ENCODE measurements around the gene PRKCH.
"Not testable (repeated sequence)": the region's sequence is repeated elsewhere in the genome, so short reads cannot be mapped to it uniquely, and the experiment has no call there.

Gene PRKCH

GRCh38 chr14:61308198-61308597 lies 13.2 kb upstream of the PRKCH start:
- DNase-seq (ENCODE audit: low read depth, low spot score) = no peak

DNA sequence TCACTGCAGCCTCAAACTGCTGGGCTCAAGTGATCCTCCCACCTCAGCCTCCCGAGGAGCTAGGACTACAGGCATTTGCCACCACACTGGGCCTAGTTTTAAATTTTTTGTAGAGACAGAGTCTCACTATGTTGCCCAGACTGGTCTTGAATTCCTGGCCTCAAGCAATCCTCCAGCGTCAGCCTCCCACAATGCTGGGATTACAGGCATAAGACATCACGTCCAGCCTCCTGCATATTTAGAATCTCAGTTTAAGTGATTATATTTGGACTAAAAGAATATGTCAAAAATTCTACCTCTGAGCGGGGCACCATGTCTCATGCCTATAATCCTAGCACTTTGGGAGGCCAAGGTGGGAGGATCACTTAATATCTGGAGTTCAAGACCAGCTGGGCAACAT lies 12.7 kb upstream of the PRKCH start:
- DNase-seq (ENCODE audit: low read depth, low spot score) = not testable (repeated sequence)

GRCh38 chr14:61315313-61315712 lies 6.1 kb upstream of the PRKCH start:
- DNase-seq (ENCODE audit: low read depth, low spot score) = no peak

DNA sequence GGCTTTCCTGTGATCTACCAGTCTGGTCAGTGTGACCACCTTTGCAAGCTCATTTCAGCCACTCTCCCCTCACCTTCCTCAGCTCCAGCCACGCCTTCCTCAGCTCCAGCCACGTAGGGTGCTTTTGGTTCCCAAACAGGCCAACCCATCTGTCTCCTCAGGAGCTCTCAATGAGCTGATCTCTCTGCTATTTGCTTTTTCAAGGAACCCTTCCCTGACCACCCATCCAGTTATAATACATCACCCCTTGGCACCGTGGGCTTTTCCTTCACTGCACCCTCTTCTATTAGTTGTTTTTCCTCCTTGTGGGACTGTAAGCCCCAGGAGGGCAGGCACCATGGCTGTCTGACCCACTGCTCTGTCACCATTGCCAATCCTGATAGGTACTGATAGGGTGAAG lies 2.3 kb upstream of the PRKCH start:
- DNase-seq (ENCODE audit: low read depth, low spot score) = no peak

- no peak for DNase-seq (ENCODE audit: low read depth, low spot score)
Measured at GRCh38 chr14:61319706-61320105, 1.7 kb upstream of the PRKCH start.

DNA sequence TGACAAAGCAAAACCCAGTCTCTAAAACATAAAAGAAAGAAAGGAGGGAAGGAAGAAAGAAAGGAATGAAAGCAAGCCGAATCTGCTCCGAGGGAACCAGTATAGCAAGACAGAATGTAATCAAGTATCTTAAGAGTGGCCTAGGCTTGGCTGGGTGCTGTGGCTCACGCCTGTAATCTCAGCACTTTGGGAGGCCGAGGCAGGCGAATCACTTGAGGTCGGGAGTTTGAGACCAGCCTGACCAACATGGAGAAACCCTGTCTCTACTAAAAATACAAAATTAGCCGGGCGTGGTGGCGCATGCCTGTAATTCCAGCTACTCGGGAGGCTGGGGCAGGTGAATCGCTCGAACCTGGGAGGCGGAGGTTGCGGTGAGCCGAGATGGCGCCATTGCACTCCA lies 1.2 kb upstream of the PRKCH start:
- not testable (repeated sequence) for DNase-seq (ENCODE audit: low read depth, low spot score)

DNA sequence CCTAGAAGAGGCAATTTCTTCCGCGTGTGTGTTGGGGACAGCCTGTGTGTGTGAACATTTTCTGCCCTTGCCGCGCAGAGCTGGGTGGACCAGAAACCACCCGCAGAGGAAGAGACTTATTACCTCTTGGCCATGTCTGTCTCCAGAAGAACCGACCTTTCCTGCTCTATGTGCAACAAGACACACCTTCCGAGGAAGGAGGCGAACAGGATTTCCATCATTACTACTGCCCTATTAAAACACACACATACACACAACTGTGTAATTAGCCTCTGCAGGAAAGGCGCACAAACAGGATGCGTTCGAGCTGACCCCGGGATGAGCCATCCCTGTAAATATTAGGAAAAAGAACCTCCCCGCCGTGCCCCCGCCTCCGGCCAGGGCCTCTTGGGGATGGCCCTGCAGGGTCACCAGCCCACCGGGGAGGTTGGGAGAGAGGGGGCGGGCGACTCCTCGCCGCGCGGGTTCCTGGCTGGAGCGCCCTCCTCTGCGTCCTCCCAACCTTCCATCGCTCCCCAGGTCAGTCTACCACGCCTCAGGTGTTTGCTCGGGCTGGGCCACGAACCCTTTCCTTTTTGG lies 484 bp upstream of the PRKCH start:
- DNase-seq (ENCODE audit: low read depth, low spot score) = no peak

DNA sequence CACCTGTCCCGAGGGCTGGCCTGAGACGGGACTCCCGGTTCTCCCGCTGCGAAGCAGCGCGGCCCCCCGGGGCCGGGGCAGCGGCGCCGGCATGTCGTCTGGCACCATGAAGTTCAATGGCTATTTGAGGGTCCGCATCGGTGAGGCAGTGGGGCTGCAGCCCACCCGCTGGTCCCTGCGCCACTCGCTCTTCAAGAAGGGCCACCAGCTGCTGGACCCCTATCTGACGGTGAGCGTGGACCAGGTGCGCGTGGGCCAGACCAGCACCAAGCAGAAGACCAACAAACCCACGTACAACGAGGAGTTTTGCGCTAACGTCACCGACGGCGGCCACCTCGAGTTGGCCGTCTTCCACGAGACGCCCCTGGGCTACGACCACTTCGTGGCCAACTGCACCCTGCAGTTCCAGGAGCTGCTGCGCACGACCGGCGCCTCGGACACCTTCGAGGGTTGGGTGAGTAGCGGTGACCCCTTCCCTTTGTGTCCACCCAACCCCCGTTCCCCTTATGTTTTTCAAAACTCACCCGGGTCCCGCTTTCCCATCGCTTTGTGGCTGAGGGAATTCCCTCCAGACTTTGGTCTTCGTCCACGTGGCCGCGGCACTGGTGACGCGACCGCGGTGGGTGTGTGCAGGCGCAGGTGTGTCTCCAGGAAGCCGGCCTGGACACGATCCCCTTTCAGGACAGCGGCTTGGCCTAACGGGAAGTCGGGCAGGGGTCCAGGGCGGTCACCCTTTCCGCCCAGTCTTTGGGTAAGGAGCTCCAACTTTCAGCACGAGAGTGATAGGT lies 826 bp downstream of the PRKCH start:
- DNase-seq (ENCODE audit: low read depth, low spot score) = no peak

DNA sequence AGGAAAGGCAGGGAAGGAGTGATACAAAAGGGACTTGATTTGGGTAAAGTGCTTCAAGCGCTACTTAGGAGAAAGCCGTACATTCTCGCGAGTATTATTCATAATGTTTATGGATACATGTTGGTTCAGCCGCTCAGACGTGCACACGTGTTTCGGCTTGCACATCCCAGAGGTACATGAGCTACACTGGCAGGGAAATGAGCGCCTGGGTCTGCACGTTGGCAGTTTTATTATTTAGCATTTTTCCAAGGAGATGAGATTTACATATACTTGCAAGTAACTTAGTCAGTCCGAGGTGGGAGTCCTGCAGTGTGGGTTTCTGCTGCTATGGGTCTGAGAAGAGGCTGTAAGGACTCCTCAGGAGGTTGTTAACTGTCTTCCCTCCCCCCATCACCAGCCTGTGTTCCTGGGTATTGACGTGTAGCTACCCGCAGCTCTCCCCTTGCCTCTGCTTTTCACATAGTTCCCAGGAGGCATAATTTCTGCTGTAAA lies 1.5 kb downstream of the PRKCH start:
- no peak for DNase-seq (ENCODE audit: low read depth, low spot score)

DNA sequence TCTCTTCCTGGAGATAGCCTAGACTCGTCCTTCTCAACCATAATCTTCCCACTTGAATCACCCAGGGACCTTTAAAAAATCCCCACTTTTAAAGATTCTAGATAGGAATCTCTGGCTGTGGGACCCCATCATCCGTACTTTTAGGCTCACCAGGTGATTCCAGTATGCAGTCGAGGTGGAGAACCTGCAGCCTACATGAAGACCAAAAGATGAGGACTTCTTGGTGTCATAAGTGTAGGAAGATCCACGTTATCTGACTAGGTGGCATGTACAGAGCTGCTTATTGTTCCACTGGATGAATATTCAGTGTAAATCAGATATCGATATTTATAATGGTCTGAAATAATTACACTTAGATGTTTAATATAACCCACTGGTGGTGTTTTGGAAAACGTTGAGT lies 2.6 kb downstream of the PRKCH start:
- no peak for DNase-seq (ENCODE audit: low read depth, low spot score)

- DNase-seq (ENCODE audit: low read depth, low spot score) = no peak
Measured at GRCh38 chr14:61325166-61325565, 3.8 kb downstream of the PRKCH start.

- no peak for DNase-seq (ENCODE audit: low read depth, low spot score)
Measured at GRCh38 chr14:61326146-61326545, 4.8 kb downstream of the PRKCH start.

GRCh38 chr14:61326847-61327246 lies 5.5 kb downstream of the PRKCH start:
- no peak for DNase-seq (ENCODE audit: low read depth, low spot score)

GRCh38 chr14:61328626-61329262 lies 7.4 kb downstream of the PRKCH start:
- no peak for DNase-seq (ENCODE audit: low read depth, low spot score)

- DNase-seq (ENCODE audit: low read depth, low spot score) = no peak
Measured at GRCh38 chr14:61329478-61330051, 8.2 kb downstream of the PRKCH start.

- no peak for DNase-seq (ENCODE audit: low read depth, low spot score)
Measured at GRCh38 chr14:61330511-61330910, 9.1 kb downstream of the PRKCH start.

GRCh38 chr14:61331992-61332657 lies 10.7 kb downstream of the PRKCH start:
- no peak for DNase-seq (ENCODE audit: low read depth, low spot score)

DNA sequence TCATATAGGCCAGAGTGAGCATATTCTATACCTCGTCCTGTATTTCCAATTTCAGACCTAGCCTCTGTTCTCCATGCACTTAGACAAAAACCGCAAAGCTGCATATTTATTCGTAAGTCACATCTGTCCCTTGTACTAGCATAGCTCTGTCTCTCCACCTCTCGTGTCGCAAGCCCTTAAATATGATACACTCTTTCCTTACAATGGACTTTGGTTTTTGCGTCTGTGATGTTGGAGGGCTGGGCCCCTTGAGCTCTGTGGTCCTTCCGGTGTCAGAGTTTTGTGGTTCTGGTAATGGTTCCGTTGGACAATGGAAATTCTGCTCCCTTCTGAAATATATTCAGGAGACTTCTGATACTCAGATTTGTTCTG lies 11.3 kb downstream of the PRKCH start:
- DNase-seq (ENCODE audit: low read depth, low spot score) = no peak

- no peak for DNase-seq (ENCODE audit: low read depth, low spot score)
Measured at GRCh38 chr14:61333087-61333486, 11.7 kb downstream of the PRKCH start.

GRCh38 chr14:61334197-61334701 lies 12.9 kb downstream of the PRKCH start:
- DNase-seq (ENCODE audit: low read depth, low spot score) = no peak

GRCh38 chr14:61335049-61335448 lies 13.7 kb downstream of the PRKCH start:
- no peak for DNase-seq (ENCODE audit: low read depth, low spot score)
